HG03196 (cell line): Measurements from ENCODE around the gene CALR.
"Not testable (repeated sequence)": the region's sequence is repeated elsewhere in the genome, so short reads cannot be mapped to it uniquely, and the experiment has no call there.

Experiments used
- ATAC-seq: cut with Tn5 transposase; IDR thresholded peaks from one replicate; pipeline ENCODE4 v1.9.1; 2021; ENCODE audit not compliant: unreplicated experiment

The CALR gene

DNA sequence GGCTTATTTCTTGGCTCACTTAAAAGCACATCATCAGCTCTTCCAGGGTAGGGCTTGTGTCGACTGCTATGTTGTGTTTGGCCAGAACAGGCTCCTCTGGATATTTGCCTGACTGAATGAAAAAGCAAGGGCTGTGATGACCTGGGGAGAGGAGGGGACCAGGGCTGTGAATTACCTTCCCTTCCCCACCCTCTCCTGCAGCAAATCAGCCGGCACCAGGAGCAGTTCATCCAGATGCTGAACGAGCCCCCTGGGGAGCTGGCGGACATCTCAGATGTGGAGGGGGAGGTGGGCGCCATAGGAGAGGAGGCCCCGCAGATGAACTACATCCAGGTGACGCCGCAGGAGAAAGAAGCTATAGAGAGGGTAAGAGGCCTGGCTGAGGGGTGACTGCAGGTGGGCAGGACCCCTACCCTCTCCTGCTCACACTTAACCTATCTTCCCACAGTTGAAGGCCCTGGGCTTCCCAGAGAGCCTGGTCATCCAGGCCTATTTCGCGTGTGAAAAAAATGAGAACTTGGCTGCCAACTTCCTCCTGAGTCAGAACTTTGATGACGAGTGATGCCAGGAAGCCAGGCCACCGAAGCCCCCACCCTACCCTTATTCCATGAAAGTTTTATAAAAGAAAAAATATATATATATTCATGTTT, 14.2 kb downstream of the CALR start:
- no peak for ATAC-seq

GRCh38 chr19:12953138-12953798, 14.9 kb downstream of the CALR start:
- no peak for ATAC-seq

GRCh38 chr19:12953799-12954611, 15.6 kb downstream of the CALR start:
- ATAC-seq, result no peak

- no peak for ATAC-seq
Observed at GRCh38 chr19:12954612-12954962, 16.2 kb downstream of the CALR start.

DNA sequence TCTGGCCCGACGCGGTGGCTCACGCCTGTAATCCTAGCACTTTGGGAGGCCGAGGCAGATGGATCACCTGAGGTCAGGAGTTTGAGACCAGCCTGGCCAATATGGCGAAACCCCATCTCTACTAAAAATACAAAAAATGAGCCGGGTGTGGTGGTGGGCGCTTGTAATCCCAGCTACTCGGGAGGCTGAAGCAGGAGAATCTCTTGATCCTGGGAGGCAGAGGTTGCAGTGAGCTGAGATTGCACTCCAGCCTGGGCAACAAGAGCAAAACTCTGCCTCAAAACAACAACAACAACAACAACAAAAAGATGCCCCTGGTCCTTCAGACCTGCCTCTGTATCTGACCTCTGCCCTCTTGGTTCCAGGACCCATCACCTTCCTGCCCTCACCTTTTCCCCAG, 17.2 kb downstream of the CALR start:
- not testable (repeated sequence) for ATAC-seq

DNA sequence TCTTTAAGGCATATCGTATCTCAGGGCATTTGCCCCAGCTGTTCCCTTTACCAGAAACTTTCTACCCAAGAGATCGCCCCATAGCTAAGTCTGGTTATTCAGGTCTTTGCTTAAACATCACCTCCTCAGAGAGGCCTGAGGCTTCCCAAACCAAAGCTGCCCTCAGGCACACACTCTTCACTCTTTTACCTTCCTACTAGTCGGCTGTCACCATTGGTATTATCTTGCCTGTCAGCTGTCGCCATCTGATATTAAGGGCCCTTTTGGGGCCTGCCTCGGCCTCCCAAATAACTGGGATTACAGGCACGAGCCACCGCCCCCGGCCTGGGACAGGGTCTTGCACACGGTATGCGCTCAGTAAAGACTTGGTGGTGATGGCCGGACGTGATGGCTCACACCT, 17.6 kb downstream of the CALR start:
- ATAC-seq, result no peak

DNA sequence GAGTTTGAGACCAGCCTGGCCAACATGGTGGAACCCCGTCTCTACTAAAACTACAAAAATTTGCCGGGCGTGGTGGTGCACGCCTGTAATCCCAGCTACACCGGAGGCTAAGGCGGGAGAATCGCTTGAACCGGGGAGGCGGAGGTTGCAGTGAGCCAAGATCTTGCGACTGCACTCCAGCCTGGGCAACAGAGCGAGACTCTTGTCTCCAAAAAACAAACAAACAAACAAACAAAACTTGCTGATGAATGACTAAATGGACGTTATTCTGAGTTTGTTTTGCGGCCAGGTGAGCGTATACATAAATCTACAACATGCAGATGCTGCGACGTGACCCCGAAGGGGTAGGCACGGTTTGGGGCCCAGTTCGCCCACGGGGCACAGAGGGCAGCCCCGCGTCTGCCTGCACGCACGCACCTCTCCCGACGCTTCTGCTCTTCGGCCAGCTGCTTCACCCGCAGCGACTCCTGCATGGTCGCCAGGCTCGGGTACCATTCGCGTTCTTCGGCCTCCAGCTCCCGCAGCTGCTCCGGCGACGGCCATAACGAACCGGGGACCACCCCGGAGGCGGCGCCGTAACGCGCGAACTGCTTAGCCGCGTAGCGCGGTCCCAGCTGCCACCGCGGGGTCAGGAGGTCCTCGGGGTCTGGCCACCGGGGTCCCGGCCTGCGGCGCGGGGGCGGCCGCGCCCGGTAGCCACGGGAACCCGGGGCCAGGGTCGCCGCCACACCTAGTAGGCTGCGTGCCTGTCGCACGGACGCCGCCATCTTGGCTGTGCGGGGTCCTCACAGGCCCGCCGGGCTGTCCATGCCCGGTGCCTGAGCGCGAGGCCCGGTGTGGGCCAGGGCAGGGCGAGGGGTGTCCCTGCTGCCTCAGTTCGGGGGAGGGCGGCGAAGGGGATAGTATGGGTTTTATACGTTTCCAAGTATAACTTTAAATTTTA, 18.3 kb downstream of the CALR start, which contains the start of gene GADD45GIP1:
Gene GADD45GIP1, minus strand, starts transcription at position 778 of the 943 bp plus-strand sequence. Its CDS starts 11 bp downstream, at position 767.
- ATAC-seq, result peak; percentile 74

- not testable (repeated sequence) for ATAC-seq
Observed at GRCh38 chr19:12957389-12957952, 19.1 kb downstream of the CALR start.

DNA sequence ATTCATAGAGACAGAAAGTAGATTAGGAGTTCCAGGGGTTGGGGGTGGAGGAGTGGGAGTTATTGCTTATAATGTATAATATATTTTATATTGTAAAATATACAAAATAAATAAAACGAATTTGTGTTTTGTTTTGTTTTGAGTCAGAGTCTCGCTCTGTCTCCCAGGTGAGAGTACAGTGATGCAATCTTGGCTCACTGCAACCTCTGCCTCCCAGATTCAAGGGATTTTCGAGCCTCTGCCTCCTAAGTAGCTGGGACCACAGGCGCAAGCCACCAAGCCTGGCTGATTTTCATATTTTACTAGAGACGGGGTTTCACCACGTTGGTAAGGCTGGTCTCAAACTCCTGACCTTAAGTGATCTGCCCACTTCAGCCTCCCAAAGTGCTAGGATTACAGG, 21.1 kb downstream of the CALR start:
- no peak for ATAC-seq

- ATAC-seq, result peak; percentile 78
Observed at GRCh38 chr19:12965017-12965811, 26.8 kb downstream of the CALR start.

DNA sequence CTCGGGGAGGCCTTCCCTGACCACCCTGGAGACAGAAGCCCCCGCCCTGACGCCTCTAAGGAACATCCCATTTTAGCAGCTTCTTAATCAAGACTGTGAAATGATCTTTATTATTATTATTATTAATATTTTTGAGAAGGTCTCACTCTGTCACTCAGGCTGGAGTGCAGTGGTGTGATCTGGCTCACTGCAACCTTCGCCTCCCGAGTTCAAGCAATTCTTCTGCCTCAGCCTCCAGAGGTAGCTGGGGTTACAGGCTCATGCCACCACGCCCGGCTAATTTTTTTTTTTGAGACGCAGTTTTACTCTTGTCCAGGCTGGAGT, 27.4 kb downstream of the CALR start:
- no peak for ATAC-seq

DNA sequence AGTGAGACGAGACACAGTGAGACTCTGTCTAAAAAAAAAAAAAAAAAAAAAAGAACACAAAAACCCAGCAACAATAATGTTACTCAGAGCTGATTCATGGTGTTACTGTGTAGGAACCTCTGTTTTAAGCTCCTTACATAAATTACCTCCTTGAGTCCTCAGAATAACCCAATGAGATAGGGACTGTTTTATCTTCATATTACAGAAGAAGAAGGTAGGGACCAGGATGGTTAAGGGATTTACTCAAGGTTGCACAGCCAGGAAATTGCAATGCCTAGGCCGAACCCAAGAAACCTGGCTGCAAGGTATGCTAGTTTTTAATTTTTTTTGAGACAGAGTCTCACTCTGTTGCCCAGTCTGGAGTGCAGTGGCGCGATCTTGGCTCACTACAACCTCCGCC, 29.5 kb downstream of the CALR start:
- no peak for ATAC-seq

- ATAC-seq, result no peak
Observed at GRCh38 chr19:12969292-12969988, 31.0 kb downstream of the CALR start, which contains the start of gene DAND5. Gene DAND5 (plus strand): TSS chr19:12969576. CDS start chr19:12969661, 85 bp downstream.

GRCh38 chr19:12970070-12970820, 31.8 kb downstream of the CALR start:
- no peak for ATAC-seq

GRCh38 chr19:12973236-12973635, 34.8 kb downstream of the CALR start:
- ATAC-seq, result no peak

- ATAC-seq, result no peak
Observed at GRCh38 chr19:12974301-12975220, 36.2 kb downstream of the CALR start.

DNA sequence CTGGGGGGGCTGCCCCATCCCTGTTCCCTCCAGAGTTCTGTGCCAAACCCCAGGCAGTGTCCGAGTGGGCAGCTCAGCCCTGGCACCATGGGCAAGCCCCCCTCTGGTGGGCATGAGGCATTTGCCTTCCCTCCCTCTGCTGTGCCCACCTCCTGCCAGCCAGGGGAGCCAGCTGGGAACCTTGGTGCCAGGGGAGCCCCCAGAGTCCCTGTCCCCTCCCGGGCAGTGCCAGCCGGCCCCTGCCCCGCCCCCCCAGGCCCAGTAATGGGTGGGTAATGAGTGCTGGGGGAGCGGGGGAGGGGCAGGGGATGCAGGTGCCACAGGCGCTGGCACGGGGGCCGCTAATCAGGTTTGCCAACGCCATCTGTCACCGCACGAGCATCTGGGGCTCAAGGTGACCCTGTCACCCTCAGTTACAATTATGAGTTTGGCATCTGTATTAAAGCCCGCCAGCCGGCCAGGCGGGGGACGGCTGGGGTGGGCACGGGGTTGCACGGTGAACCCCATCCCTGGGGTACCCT, 36.9 kb downstream of the CALR start:
- no peak for ATAC-seq
